Mesothelial cell of epicardium (in vitro differentiated cells): ENCODE results near the gene SETMAR. TPM values are rescaled to one million over a fixed set of nuclear protein-coding genes. Genes with fewer than 3 reads are reported as not detected.
"Not testable (repeated sequence)": the region's sequence is repeated elsewhere in the genome, so short reads cannot be mapped to it uniquely, and the experiment has no call there.

Experiments used
- DNase-seq, 2 experiments: peaks; one replicate each; pipeline ENCODE4 v3.0.0; 2021; ENCODE audit warnings: low spot score in 2 of 2; ENCODE audit not compliant: unreplicated experiment in 2 of 2
- H3K27ac Mint-ChIP-seq: 2 replicates; pipeline ENCODE4 v1.8.0; 2021; ENCODE audit warnings: mixed read lengths
- H3K27me3 Mint-ChIP-seq: 2 replicates; pipeline ENCODE4 v1.8.0; 2021; ENCODE audit warnings: low read depth, mixed read lengths
- H3K36me3 Mint-ChIP-seq: 2 replicates; pipeline ENCODE4 v1.8.0; 2021; ENCODE audit warnings: mixed read lengths
- H3K4me1 Mint-ChIP-seq: 2 replicates; pipeline ENCODE4 v1.8.0; 2021; ENCODE audit warnings: mixed read lengths
- H3K4me3 Mint-ChIP-seq: 2 replicates; pipeline ENCODE4 v1.8.0; 2021; ENCODE audit warnings: mild to moderate bottlenecking, moderate library complexity, mixed read lengths
- H3K9me3 Mint-ChIP-seq: 2 replicates; pipeline ENCODE4 v1.8.0; 2021; ENCODE audit warnings: mixed read lengths
- total RNA-seq: library from RNA; stranded (reverse); gene quantifications from 3 replicates; pipeline ENCODE4 v1.2.1, GENCODE V29; 2021
- TF ChIP-seq, protein P1 (sequence below): fragments of 200-600 bp; sonication (generic); IDR thresholded peaks from one replicate; pipeline ENCODE4 v1.5.0; 2021; ENCODE audit warnings: antibody characterized with exemption; ENCODE audit not compliant: unreplicated experiment

Gene SETMAR
- total RNA-seq, 1 donor from 2014 or later: 32.3 TPM

DNA sequence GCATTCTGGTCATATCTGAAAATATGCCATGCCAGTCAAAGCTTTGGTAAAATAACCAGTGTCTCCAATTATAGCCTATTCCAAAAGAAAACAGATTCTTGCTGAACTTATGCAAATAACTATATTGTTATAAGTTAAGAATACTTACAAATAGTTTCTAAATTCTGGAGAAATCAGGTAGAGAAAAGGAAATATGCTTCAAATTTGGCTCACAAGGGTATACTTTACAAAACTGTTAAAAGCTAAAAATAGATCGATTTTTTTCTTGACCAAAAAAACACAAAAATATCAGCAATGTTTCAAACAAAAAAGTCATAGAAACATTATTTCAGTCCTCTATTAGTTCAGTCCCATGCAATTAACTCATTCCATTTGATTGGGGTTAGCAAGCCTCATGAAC, 23.7 kb downstream of the SETMAR start:
- no peaks in the 10 kb centered on the region for H3K27me3 Mint-ChIP-seq
- no peak overlapping the region for H3K27ac Mint-ChIP-seq
- peaks cover 19% of the 10 kb centered on the region for H3K36me3 Mint-ChIP-seq
- no peak for DNase-seq
- H3K9me3 Mint-ChIP-seq: peaks cover 20% of the 10 kb centered on the region
- TF ChIP-seq, protein P1, sequence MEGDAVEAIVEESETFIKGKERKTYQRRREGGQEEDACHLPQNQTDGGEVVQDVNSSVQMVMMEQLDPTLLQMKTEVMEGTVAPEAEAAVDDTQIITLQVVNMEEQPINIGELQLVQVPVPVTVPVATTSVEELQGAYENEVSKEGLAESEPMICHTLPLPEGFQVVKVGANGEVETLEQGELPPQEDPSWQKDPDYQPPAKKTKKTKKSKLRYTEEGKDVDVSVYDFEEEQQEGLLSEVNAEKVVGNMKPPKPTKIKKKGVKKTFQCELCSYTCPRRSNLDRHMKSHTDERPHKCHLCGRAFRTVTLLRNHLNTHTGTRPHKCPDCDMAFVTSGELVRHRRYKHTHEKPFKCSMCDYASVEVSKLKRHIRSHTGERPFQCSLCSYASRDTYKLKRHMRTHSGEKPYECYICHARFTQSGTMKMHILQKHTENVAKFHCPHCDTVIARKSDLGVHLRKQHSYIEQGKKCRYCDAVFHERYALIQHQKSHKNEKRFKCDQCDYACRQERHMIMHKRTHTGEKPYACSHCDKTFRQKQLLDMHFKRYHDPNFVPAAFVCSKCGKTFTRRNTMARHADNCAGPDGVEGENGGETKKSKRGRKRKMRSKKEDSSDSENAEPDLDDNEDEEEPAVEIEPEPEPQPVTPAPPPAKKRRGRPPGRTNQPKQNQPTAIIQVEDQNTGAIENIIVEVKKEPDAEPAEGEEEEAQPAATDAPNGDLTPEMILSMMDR: no peak
- no peak overlapping the region for H3K4me3 Mint-ChIP-seq
- H3K4me1 Mint-ChIP-seq: peaks cover 2% of the 10 kb centered on the region

DNA sequence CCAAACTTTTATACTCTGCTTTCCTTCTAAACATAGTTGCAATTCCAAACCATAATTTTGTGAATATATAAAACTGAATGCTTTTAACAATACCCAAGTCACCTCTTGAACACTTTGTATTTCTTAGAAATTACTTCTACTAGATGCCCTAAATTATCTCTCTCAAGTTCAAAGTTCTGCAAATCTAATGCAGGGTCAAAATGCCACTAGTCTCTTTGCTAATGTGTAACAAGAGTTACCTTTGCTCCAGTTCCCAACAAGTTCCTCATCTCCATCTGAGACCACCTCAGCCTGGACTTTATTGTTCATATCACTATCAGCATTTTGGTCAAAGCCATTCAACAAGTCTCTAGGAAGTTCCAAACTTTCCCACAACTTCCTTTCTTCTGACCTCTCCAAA, 26.6 kb downstream of the SETMAR start:
- not testable (repeated sequence) for DNase-seq, H3K27ac Mint-ChIP-seq, H3K27me3 Mint-ChIP-seq, H3K4me1 Mint-ChIP-seq, H3K4me3 Mint-ChIP-seq
- Mint-ChIP-seq H3K9me3 (peaks cover 20% of the 10 kb centered on the region), H3K36me3 (peaks cover 19% of the 10 kb centered on the region)

DNA sequence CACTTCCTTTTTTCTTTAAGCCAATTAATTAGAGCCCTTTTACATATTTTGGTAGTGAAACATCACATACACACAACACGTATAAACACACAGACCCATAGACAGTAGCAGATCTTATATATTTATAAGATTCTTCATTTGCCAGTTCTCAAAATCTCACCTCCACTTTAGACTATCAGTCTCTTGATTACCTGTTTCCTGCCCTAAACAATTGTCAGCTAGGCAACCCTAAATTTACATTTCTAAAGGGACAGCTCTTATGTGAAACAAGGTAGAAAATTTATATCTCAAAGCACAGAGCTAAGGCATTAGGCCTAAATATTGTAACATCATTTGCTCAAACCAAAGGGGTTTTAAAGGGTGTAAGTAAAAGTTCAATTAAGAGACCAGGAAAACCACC, 28.9 kb downstream of the SETMAR start:
- H3K27ac Mint-ChIP-seq: no peak overlapping the region
- no peaks in the 10 kb centered on the region for H3K27me3 Mint-ChIP-seq
- peaks cover 13% of the 10 kb centered on the region for H3K36me3 Mint-ChIP-seq
- no peak for DNase-seq
- H3K4me3 Mint-ChIP-seq: no peak overlapping the region
- TF ChIP-seq, protein P1: no peak
- no peaks in the 10 kb centered on the region for H3K4me1 Mint-ChIP-seq
- H3K9me3 Mint-ChIP-seq: peaks cover 17% of the 10 kb centered on the region

DNA sequence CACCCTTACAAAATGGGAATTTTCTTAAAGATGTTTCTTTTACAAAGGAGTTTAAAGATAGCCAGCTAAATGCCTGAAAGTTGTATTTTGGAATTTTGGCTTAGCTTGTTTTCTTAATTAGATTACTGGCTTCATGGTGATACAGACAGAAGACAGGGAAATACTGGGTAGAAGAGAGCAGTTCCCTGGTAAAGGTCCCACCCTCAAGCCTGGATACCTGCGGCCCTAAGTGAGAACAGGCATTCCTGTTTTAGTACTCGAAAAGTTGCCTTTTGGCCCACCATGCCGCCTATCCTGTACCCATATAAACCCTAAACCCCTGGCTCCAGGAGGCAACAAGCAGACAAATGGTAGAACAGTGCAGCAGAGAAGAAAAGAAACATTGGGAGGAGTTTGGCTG, 29.4 kb downstream of the SETMAR start:
- TF ChIP-seq, protein P1: no peak
- Mint-ChIP-seq H3K9me3 (peaks cover 15% of the 10 kb centered on the region), H3K27me3 (no peaks in the 10 kb centered on the region), H3K27ac (no peak overlapping the region), H3K4me3 (no peak overlapping the region), H3K4me1 (no peaks in the 10 kb centered on the region), H3K36me3 (peaks cover 11% of the 10 kb centered on the region)
- DNase-seq: no peak

DNA sequence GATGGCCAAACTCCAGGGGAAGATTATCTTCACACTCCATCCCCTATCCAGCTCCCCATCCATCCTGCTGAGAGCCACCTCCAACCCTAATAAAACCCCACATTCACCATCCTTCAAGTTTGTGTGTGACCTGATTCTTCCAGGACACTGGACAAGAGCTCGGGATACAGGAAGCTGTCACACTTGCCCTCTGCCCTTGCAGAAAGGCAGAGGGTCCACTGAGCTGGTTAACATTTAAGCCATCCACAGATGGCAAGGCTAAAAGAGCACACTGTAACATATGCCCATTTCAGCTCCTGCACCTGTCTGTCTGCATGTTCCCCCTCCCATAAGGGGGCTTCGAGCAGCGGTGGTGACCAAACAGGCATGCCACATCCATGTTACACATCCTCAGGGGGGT, 29.8 kb downstream of the SETMAR start:
- no peak overlapping the region for H3K4me3 Mint-ChIP-seq
- peaks cover 11% of the 10 kb centered on the region for H3K36me3 Mint-ChIP-seq
- TF ChIP-seq, protein P1: no peak
- H3K27me3 Mint-ChIP-seq: no peaks in the 10 kb centered on the region
- no peak overlapping the region for H3K27ac Mint-ChIP-seq
- DNase-seq: no peak
- peaks cover 15% of the 10 kb centered on the region for H3K9me3 Mint-ChIP-seq
- H3K4me1 Mint-ChIP-seq: no peaks in the 10 kb centered on the region

DNA sequence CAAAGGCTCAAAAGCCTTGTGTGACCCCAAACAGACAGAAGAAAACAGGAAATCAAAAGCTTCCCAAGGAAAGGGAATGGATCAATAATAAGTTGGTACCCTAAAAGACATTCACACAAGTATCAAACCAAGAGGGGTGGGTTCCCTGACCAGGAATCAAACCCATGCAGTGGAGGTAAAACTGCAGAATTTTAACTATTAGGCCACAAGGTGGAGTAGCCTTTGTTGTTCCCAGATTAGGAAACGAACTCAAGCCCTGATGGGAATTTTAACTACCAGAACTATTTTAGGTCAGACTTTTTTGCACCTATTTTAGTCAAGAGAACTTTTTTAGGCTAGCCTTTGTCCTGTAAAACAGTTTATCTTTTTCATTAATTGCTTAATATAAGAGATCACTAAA, 31.4 kb downstream of the SETMAR start:
- H3K27me3 Mint-ChIP-seq: no peaks in the 10 kb centered on the region
- no peak for DNase-seq
- peaks cover 9% of the 10 kb centered on the region for H3K9me3 Mint-ChIP-seq
- H3K36me3 Mint-ChIP-seq: peaks cover 4% of the 10 kb centered on the region
- no peak overlapping the region for H3K4me3 Mint-ChIP-seq
- H3K4me1 Mint-ChIP-seq: no peaks in the 10 kb centered on the region
- no peak overlapping the region for H3K27ac Mint-ChIP-seq
- TF ChIP-seq, protein P1: no peak
